Measurements from ENCODE around the gene SPATS2L.

GRCh38 chr2:200340508-200341224, 34.2 kb downstream of the SPATS2L start:
- TF ChIP-seq THAP11 (CRISPR knock-in tag; IDR thresholded peaks at IDR 0.05) (no peak), SUZ12 (IDR thresholded peaks at IDR 0.05; ENCODE audit: low read depth, low read length) (no peak), SIN3B (IDR thresholded peaks at IDR 0.05; ENCODE audit: low read length) (no peak), POLR2A (IDR thresholded peaks at IDR 0.05; ENCODE audit: insufficient read depth in 1 of 2, low read depth in 2 of 2, low read length in 2 of 2) (no peak), ZNF24 (IDR thresholded peaks at IDR 0.05) (no peak), ZNF282 (IDR thresholded peaks at IDR 0.05; ENCODE audit: partially characterized antibody) (no peak), KAT8 (CRISPR knock-in tag; IDR thresholded peaks at IDR 0.05) (no peak)
- TF ChIP-seq, protein P1, sequence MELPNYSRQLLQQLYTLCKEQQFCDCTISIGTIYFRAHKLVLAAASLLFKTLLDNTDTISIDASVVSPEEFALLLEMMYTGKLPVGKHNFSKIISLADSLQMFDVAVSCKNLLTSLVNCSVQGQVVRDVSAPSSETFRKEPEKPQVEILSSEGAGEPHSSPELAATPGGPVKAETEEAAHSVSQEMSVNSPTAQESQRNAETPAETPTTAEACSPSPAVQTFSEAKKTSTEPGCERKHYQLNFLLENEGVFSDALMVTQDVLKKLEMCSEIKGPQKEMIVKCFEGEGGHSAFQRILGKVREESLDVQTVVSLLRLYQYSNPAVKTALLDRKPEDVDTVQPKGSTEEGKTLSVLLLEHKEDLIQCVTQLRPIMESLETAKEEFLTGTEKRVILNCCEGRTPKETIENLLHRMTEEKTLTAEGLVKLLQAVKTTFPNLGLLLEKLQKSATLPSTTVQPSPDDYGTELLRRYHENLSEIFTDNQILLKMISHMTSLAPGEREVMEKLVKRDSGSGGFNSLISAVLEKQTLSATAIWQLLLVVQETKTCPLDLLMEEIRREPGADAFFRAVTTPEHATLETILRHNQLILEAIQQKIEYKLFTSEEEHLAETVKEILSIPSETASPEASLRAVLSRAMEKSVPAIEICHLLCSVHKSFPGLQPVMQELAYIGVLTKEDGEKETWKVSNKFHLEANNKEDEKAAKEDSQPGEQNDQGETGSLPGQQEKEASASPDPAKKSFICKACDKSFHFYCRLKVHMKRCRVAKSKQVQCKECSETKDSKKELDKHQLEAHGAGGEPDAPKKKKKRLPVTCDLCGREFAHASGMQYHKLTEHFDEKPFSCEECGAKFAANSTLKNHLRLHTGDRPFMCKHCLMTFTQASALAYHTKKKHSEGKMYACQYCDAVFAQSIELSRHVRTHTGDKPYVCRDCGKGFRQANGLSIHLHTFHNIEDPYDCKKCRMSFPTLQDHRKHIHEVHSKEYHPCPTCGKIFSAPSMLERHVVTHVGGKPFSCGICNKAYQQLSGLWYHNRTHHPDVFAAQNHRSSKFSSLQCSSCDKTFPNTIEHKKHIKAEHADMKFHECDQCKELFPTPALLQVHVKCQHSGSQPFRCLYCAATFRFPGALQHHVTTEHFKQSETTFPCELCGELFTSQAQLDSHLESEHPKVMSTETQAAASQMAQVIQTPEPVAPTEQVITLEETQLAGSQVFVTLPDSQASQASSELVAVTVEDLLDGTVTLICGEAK (IDR thresholded peaks at IDR 0.05): no peak
- TF ChIP-seq, protein P1 (CRISPR knock-in tag; IDR thresholded peaks at IDR 0.05): no peak
